Cardiac septum (tissue), 1 donor: ENCODE results near the gene MRPS7. TPM values are rescaled to one million over a fixed set of nuclear protein-coding genes. Genes with fewer than 3 reads are reported as not detected.
A peak's percentile ranks its signal among the peaks of the same experiment; 100 is the strongest.

Experiments
- DNase-seq: peaks from one replicate; pipeline ENCODE4 v3.0.0-alpha.2; 2020; ENCODE audit warnings: low spot score
- intact Hi-C: fragments of 100-400 bp; cut with DNase I; formaldehyde crosslinking; loops from one replicate; pipeline ENCODE4 v1.14.0; 2022
- long read RNA-seq: library from polyadenylated mRNA; unstranded; transcript quantifications from one replicate; pipeline ENCODE4 v2.0.0, GENCODE V29; 2021
- total RNA-seq: library from RNA; stranded (reverse); fragmentation: NEBNext Ultra II Directional; extraction: Animal tissue kit (Norgen Biotek cat#: 25700); gene quantifications from one replicate; pipeline ENCODE4 v1.2.1, GENCODE V29; 2021
- donor health status: DM: no; HTN: no; CAD: no.

MRPS7 gene
- 102 TPM for total RNA-seq
- long read RNA-seq, transcript MRPS7-203 (4 exons, 1,638 nt) = minor isoform, 7 of 273 reads
- long read RNA-seq, transcript MRPS7-201 (5 exons, 1,406 nt) = major isoform, 232 of 273 reads
- long read RNA-seq, partial matches to known transcripts = 3 of 273 reads
- long read RNA-seq, other reads (novel, unspliced or antisense) = 29 of 273 reads

DNA sequence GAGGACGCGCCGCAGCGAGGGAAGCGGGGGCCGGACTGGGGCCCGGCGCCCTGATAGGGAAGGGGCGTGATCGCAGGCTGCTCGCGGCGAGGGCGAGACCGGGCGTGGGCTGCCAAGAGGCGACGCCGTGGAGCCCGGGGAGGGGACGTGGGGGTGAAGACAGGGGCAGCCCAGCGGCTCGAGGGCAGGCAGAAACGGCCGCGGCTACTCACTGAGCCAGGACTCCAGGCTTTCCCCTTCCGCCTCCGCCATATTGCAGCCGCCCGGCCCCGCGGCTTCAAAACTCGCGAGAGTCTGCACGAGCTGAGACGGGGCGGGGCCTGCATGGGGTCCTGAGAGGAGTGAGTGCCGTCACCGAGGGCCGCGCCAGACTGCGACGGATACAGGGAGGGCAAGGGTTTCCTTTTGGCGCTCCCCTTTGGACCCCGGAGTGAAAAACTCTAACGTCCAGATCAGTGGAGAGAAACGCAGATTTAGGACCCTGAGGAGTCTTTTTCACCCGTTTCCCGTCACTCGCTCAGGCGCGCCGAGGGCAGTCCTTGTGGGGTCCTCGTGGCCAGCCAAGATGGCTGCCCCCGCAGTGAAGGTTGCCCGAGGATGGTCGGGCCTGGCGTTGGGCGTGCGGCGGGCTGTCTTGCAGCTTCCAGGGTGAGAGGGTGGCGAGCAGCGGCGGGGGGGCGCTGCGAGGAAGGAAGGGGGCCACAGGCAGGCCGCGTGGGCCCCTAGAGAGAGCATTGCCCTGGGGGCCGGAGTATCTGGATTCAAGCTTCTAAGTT is at the start of gene MRPS7, which contains the start of gene GGA3:
Gene MRPS7, plus strand, starts transcription at position 544 of the 776 bp plus-strand sequence. Its CDS starts 22 bp downstream, at position 566.
Gene GGA3, minus strand, starts transcription at position 271 of the 776 bp plus-strand sequence. Its CDS starts 19 bp downstream, at position 252.
- DNase-seq = peak; percentile 98
- intact Hi-C loops = no loop called here

DNA sequence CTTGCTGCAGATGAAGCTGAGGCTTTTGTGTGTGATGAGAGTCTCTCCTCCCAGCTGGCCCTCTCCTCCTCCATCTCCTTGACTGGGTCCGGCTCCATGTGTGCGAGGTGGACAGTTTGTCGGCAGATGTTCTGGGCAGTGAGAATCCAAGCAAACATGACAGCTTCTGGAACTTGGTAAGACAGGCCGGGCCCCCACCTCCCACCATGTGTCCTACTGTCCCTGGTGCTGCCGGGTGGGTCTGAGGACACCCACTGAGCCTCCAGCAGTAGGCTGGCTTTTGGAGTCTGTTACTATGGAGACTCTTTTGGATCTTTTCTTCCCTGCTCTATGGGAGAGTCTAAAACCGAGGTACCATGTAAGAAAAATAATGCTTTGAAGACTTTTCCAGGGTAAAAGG is 43.5 kb upstream of the MRPS7 start:
- no peak for DNase-seq
- intact Hi-C loops = no loop called here

DNA sequence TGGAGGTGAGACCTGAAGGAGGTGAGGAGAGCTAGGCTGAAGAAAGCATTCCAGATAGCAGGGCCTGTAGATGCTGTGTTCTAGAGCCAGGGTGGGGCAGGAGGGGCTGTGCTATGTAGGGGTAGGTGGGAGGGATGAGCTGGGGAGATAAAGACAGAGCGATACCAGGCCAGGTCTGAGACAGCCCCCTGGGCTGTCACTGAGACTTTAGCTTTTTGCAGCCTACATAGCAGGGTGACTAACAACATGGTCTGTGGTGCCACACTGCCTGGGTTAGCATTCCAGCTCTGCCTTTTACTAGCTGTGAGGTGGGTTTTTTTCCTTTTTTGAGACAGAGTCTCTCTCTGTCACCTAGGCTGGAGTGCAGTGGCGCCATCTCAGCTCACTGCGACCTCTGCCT is 41.9 kb upstream of the MRPS7 start:
- intact Hi-C loops = no loop called here

DNA sequence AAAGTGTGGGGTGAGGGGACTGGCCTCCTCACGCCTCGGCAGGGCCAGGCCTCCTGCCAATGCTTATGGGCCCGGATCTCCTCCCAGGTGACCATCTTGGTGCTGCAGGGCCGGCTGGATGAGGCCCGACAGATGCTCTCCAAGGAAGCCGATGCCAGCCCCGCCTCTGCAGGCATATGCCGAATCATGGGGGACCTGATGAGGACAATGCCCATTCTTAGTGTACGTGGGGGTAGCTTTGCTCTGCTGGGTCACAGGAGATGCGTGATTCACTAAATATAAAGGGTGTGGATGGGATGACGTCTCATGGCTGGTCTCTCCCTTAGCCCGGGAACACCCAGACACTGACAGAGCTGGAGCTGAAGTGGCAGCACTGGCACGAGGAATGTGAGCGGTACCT is 36.7 kb upstream of the MRPS7 start:
- no peak for DNase-seq
- intact Hi-C loops = no loop called here

More for the DNA sequence above, 41.9 kb upstream of the MRPS7 start:
- DNase-seq = no peak

DNA sequence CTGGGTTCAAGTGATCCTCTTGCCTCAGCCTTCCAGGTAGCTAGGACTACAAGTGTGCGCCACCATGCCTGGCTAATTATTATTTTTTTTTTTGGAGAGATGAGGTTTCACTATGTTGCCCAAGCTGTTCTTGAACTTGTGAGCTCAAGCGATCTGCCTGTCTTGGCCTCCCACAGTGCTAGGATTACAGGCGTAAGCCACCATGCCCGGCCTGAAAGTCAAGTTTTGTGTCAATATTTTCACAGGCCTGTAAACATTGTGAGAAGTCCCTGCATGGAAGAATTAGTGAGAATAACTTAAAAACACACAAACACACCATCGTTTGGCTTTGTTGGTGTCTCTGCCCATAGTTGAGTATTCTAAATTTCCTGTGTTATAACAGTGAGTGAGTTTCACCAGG is 34.0 kb upstream of the MRPS7 start:
- intact Hi-C loops = no loop called here
- DNase-seq = no peak

DNA sequence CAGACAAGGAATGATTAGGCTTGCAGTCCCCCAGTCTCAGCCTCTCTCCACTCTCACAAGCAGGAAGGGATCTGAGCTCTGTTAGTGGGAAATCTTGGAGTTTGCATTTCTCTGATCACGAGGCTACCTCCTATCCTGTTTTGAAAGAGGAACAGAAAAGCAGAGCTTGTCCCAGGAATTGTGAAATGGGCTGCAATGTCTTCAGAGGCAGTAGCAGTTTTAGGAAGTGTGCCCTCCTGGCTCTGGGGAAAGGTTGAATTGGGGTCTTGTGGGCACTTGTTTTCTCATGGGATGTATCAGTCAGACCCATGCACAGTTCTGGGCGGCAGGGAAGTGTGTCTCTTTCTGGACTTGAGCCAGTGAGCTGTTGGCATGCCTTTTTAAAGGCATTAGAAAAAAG is 33.4 kb upstream of the MRPS7 start:
- intact Hi-C loops = no loop called here
- no peak for DNase-seq

DNA sequence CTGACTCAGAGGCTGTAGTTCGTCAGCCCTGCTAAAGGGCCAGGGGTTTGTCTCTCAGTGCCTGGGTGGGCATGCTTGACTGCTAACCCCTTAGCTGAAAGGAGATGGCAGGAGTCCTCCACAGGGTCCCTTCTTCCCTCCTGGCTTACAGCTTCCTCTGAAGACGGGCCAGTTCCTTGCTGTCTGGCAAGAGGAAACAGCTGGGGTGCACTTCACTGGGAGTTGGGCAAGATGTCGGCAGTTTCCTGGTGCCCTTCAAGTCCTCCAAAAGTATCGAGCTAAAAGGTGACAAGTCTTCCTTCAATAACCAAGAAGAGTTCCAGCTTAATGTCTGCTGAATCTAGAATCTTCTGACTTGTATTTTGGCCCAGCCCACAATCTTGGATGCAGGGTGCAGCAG is 32.8 kb upstream of the MRPS7 start:
- DNase-seq = no peak
- intact Hi-C loops = no loop called here

DNA sequence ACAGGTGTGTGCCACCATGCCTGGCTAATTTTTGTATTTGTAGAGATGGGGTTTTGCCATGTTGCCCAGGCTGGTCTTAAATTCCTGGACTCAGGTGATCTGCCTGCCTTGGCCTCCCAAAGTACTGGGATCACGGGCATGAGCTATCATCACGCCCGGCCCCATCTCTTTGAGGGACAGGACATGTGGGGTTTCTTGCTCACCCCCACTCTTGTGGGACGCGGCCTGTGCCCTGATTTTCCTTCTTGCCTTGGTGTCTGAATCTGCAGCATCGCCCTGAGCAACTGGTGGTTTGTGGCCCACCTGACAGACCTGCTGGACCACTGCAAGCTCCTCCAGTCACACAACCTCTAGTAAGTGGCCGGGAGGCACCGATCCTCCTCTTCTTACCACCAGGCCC is 30.6 kb upstream of the MRPS7 start:
- DNase-seq = no peak

DNA sequence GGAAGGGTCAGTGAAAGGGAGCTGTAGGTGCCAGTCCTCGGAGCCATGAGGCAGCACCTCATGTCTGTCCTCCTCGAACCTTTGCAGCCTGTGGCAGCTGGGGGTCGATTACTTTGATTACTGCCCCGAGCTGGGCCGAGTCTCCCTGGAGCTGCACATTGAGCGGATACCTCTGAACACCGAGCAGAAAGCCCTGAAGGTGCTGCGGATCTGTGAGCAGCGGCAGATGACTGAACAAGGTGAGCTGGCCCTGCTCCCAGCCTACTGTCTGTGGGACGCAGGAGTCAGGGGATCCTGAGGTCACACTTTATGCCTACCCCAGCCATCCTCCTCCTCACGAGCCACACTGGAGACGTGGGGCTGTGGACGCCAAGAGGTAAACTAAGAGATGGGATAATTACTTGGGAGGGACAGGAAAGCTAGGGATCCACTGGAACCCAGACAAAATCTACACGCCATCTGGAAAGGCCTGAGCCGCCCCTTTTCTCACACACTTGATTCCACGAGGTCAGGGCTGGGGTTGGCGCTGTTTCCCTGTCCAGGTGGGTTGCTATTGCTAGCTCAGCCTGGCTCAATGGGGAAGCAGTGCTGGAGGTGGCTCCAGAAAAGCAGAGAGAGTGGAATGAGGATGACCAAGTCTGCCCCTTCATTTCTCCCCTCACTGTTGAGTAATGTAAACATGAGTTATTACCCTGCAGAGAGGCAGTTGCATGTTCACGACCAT is 29.8 kb upstream of the MRPS7 start:
- intact Hi-C loops = no loop called here
- DNase-seq = no peak

More for the DNA sequence above, 30.6 kb upstream of the MRPS7 start:
- intact Hi-C loops = no loop called here

DNA sequence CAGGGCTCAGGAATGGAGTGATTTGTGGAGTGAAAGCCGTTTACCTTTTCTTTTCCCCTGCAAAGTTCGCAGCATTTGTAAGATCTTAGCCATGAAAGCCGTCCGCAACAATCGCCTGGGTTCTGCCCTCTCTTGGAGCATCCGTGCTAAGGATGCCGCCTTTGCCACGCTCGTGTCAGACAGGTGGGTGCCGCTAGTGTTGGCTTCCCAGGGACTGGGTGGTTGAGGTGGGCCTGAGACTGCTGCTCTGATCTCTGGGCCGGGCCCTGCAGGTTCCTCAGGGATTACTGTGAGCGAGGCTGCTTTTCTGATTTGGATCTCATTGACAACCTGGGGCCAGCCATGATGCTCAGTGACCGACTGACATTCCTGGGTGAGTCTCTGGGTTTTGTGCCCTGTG is 28.9 kb upstream of the MRPS7 start:
- DNase-seq = no peak
- intact Hi-C loops = no loop called here

DNA sequence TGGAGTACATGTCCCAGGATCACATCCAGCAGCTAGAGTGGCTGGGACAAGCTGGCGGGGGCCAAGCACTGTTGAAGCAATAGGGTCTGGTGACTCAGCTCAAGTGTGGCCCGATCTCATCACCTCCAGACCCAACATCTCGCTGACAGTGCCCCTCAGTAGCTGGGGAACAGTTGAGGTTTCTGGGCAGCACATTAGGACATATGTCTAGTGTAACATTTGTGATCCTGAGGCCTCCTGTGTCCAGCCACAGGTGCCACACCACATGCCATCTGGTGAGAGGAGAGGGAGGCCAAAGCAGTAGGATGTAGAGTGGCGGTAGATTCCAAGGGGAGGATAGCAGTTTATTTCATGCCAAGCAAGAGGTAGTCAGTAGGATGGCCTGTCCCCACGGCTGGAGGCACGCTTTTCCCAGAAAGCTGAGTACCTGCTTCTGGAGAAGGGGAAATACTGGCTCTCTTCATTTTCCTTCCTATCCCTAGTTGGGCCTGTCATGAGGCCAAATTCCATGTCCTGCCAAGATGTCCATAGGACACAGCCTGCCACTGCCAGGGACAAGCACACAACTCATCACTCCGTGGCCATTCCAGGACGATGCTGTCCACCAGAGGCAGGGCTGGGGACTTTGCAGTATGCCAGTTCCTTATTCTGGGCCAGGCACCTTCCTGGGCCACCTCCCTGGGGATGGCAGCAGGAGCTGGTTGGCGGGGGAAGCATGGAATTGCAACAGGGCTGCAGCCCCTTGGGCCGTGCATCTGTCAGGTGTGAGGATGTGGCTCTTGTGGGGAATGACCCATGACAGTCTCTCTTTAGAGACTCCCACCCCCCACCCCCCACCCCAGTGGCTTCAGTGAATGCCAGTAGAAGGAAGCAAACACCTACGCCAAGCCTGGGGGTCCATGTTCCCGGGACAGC is 24.3 kb upstream of the MRPS7 start:
- intact Hi-C loops = no loop called here
- no peak for DNase-seq

DNA sequence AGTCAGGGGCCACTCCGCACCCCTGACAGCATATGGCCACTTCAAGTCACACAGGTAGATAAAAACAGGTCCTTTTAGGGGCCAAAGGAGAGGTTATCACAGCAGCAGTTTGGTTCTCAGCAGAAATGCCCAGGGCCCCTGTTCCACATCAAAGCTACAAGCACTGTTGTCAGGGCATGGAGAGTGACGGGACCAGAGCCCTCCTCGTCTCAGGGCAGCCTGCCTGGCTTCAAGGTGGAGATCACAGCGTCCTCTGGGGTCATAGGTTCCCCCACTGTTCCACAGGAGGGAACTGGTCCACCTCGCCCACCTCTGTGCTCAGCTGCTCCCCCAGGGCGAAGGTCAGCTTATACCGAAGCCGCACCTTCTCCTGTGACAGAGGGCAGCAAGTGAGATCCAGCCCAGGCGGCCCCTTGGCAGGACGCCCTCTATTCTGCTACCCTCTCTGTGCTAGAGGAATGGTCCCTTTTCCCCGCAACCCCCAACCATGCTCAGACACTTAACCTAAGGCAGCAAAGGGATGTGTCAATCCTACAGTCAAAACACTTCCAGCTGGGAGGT is 23.6 kb upstream of the MRPS7 start:
- DNase-seq = no peak
- intact Hi-C loops = no loop called here

DNA sequence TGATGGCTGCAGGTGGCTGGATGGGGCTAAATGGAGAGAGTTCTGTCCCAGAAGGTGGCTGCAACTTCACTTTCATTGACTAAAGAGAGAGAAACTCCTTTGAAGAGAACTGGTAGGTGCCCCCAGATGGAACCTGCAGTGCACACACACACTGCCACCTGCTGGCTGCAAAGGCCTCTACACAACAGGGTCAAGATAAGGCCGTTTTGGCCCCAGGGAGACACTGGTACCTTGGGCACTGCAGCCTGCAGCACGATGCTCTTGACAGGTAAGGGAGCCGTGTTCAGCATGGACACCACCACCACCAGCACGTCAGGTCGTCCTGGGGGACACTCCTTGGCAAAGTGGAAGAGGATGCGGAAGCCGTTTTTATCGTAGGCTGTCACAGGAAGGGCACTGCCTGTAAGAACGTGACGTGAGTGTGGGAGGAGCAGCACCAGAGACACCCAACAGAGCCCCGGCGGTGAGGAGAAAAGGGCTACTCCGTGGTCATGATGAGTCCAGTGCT is 22.9 kb upstream of the MRPS7 start:
- intact Hi-C loops = no loop called here

DNA sequence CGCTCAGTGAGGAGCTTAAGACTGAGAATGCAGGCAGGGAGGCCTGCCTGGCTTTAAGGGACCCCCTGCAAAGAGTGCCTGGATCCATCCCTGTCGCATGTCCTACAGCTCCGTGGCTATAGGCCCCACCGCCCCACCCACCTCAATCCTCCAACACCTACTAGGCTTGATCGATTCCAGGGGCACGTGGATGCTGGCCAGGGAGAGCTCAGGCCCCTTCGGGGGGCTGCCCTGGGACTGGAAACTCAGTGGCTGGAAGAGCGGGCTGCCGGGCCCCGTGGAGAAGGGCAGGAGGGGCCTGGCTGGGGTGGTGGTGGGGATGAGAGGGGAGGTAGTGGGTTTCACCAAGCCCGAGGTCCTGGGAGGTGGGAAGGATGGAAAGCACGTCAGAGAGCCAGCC is 22.5 kb upstream of the MRPS7 start:
- no peak for DNase-seq
- intact Hi-C loops = no loop called here

More for the DNA sequence above, 22.9 kb upstream of the MRPS7 start:
- no peak for DNase-seq

DNA sequence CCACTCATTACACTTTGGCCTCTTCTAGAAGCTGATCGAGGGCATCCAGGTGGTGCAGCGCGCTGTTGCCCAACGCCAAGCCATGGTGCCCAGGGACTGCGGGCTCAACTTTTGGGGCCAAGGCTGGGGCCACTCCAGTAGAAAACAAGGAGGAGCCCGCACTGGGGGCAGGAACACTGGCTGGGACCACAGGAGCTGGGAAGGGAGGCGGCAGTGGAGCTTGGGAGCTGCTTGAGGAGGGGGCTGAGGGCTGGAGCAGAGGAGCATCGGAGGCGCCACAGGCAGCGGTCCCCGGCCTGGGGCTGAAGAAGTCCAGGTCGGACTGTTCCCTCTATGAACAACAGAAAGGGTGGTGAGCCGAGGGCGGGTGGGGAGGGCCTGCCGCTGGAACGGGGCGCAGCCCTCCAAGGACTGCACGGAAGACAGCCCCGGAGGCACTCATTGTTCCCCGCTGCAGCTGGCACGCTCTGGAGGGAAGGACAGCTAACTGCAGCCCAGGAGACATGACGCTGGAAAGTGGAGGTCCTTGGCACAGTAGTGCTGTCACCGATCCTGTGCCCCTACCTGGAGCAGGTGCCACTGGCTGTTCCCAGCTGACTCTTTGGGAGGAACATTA is 21.8 kb upstream of the MRPS7 start:
- intact Hi-C loops = no loop called here
- no peak for DNase-seq

DNA sequence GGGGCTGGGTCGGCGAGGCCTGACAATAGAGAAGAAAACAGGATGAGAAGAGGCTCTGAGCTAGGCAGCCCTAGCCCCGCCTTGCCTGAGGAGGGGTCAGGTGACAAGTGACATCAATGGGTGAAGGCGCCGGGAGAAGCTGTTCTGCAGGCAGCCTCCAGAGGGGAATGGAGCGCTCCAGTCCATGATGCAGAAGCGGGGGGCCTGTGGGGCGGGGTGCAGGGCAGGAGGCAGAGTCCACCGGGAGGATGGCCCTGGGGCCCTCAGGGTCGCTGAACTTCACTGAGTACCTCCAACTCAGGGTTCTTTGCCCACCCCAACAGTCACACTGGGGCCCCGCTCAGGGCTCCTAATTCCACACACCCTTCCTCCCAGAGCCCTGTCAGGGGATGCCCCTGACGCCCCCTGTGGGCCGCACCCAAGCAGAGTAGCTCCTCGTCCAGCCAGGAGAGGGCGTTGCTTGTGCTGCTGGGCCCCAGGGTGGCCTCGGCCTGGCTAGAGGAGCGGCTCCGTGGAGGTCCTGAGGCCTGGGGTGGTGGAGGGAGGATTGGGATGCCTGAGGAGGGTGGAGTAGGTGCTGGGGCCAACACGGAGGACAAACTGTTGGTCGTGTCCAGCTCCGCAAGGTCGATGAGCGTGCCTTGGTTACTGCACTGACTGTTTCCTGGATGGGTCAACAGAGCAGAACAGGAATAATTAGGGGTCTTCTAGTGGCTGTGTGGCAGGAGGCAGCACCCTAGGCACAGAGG is 21.1 kb upstream of the MRPS7 start:
- intact Hi-C loops = no loop called here
- no peak for DNase-seq

DNA sequence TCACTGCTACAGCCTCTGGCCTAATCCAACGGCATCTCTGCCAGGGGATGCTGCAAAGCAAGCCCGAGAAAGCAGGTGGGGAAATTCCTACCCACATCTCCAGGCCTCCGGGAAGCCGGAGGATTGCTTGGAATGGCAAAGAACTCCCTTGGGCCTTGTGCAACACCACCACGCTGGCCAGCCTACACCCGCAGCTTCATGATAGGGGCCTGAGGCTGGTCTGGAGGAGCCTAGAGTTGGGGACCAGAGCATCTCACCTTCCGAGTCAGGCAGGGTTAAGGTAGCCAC is 20.6 kb upstream of the MRPS7 start:
- intact Hi-C loops = no loop called here
- DNase-seq = no peak

DNA sequence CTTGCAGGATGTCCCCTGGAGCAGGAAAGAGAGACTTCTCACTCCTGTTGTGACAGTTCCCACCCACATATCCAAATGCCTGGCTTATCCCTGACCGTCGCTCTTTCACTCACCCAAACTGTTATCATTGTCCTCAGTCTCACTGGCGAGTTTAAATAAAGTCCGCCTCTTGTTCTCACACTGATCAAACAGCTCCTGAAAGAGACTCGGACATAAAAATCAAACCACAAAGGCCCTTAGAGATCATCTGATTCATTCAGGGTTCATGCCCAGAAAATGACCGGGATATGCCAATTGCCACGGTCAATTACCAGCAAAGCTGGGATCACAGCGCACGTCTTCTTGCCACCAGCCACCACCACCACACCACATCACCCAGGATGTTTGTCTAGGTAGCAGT is 20.2 kb upstream of the MRPS7 start:
- intact Hi-C loops = no loop called here
- DNase-seq = no peak
